ENCODE results near the gene OR6P1.

Gene OR6P1

GRCh38 chr1:158516966-158517365 lies 53.4 kb downstream of the OR6P1 start:
- no peak for DNase-seq (ENCODE audit: low read depth in 2 of 2)

Measured in stimulated activated CD8-positive, alpha-beta memory T cell treated with anti-CD3 and anti-CD28 coated beads, Interleukin-7, amount 100 ng/mL, for 4 hours (primary cell).